Progenitor cell of endocrine pancreas (in vitro differentiated cells): ENCODE measurements around the gene NOS1AP. TPM values are rescaled to one million over a fixed set of nuclear protein-coding genes. Genes with fewer than 3 reads are reported as not detected.

Experiments used
- DNase-seq: peaks from one replicate; pipeline ENCODE4 v3.0.0; 2021; ENCODE audit warnings: low spot score; ENCODE audit not compliant: unreplicated experiment
- H3K27ac Mint-ChIP-seq: 2 replicates; pipeline ENCODE4 v1.8.0; 2021; ENCODE audit warnings: mild to moderate bottlenecking, moderate library complexity, mixed read lengths
- H3K27me3 Mint-ChIP-seq: 2 replicates; pipeline ENCODE4 v1.8.0; 2021; ENCODE audit warnings: mixed read lengths
- H3K36me3 Mint-ChIP-seq: 2 replicates; pipeline ENCODE4 v1.8.0; 2022; ENCODE audit warnings: mixed read lengths; ENCODE audit not compliant: insufficient read depth
- H3K4me1 Mint-ChIP-seq: 2 replicates; pipeline ENCODE4 v1.8.0; 2021; ENCODE audit warnings: low read depth, mixed read lengths
- H3K4me3 Mint-ChIP-seq: 2 replicates; pipeline ENCODE4 v1.8.0; 2021; ENCODE audit warnings: low read depth, mild to moderate bottlenecking, moderate library complexity, mixed read lengths
- H3K9me3 Mint-ChIP-seq: 2 replicates; pipeline ENCODE4 v1.8.0; 2021; ENCODE audit warnings: low read depth, mixed read lengths
- CTCF ChIP-seq: fragments of 200-600 bp; sonication (generic); IDR thresholded peaks from one replicate; pipeline ENCODE4 v1.5.0; 2021; ENCODE audit warnings: antibody characterized with exemption, mild to moderate bottlenecking; ENCODE audit not compliant: unreplicated experiment
- total RNA-seq: library from RNA; stranded (reverse); gene quantifications from 2 replicates; pipeline ENCODE4 v1.2.1, GENCODE V29; 2021

Gene NOS1AP
- total RNA-seq, 1 donor from 2014 or later = 5.6 TPM

GRCh38 chr1:162404550-162405160, 335.2 kb downstream of the NOS1AP start:
- TF ChIP-seq CTCF = no peak
- no peaks in the 10 kb centered on the region for H3K36me3 Mint-ChIP-seq
- H3K27me3 Mint-ChIP-seq = no peaks in the 10 kb centered on the region
- no peaks in the 10 kb centered on the region for H3K4me1 Mint-ChIP-seq
- DNase-seq = no peak
- H3K4me3 Mint-ChIP-seq = no peak overlapping the region
- no peaks in the 10 kb centered on the region for H3K9me3 Mint-ChIP-seq
- no peak overlapping the region for H3K27ac Mint-ChIP-seq

- TF ChIP-seq CTCF = no peak
- no peak for DNase-seq
- Mint-ChIP-seq H3K4me3 (no peak overlapping the region), H3K27ac (no peak overlapping the region), H3K4me1 (no peaks in the 10 kb centered on the region), H3K27me3 (no peaks in the 10 kb centered on the region), H3K9me3 (no peaks in the 10 kb centered on the region), H3K36me3 (no peaks in the 10 kb centered on the region)
Measured at GRCh38 chr1:162405800-162406199, 336.3 kb downstream of the NOS1AP start.

GRCh38 chr1:162406811-162407210, 337.3 kb downstream of the NOS1AP start:
- H3K4me3 Mint-ChIP-seq = no peak overlapping the region
- TF ChIP-seq CTCF = no peak
- H3K27ac Mint-ChIP-seq = no peak overlapping the region
- no peaks in the 10 kb centered on the region for H3K4me1 Mint-ChIP-seq
- no peaks in the 10 kb centered on the region for H3K9me3 Mint-ChIP-seq
- H3K36me3 Mint-ChIP-seq = no peaks in the 10 kb centered on the region
- peaks cover 4% of the 10 kb centered on the region for H3K27me3 Mint-ChIP-seq
- no peak for DNase-seq

GRCh38 chr1:162407539-162407938, 338.0 kb downstream of the NOS1AP start:
- H3K4me1 Mint-ChIP-seq = no peaks in the 10 kb centered on the region
- no peak overlapping the region for H3K4me3 Mint-ChIP-seq
- H3K36me3 Mint-ChIP-seq = no peaks in the 10 kb centered on the region
- no peaks in the 10 kb centered on the region for H3K9me3 Mint-ChIP-seq
- no peak for DNase-seq
- H3K27me3 Mint-ChIP-seq = peaks cover 4% of the 10 kb centered on the region
- no peak for TF ChIP-seq CTCF
- no peak overlapping the region for H3K27ac Mint-ChIP-seq

- Mint-ChIP-seq H3K4me1 (no peaks in the 10 kb centered on the region), H3K36me3 (no peaks in the 10 kb centered on the region), H3K27me3 (peaks cover 6% of the 10 kb centered on the region), H3K9me3 (peaks cover 10% of the 10 kb centered on the region), H3K27ac (no peak within 1 kb of the TSS), H3K4me3 (no peak within 1 kb of the TSS)
- no peak for TF ChIP-seq CTCF
- DNase-seq = no peak
Measured at GRCh38 chr1:162412002-162412401, 342.5 kb downstream of the NOS1AP start, which contains the start of gene SH2D1B. TSS of gene SH2D1B (minus strand) at chr1:162412136. CDS start at chr1:162412016, 120 bp downstream.
